Fibroblast of villous mesenchyme (primary cell): ENCODE data around the gene PPIL1. TPM values are rescaled to one million over a fixed set of nuclear protein-coding genes. Genes with fewer than 3 reads are reported as not detected.
A peak's percentile ranks its signal among the peaks of the same experiment; 100 is the strongest.

Source experiments
- DNase-seq: peaks from one replicate; pipeline ENCODE4 v3.0.0-alpha.2; 2010; ENCODE audit warnings: low read depth
- H3K4me3 ChIP-seq: 2 replicates; pipeline ENCODE4 v1.5.1; 2011; ENCODE audit warnings: low read depth, mild to moderate bottlenecking, low read length
- CTCF ChIP-seq: IDR thresholded peaks from 2 replicates; pipeline ENCODE4 v1.5.1; 2012; ENCODE audit warnings: low read depth, mild to moderate bottlenecking, low read length; ENCODE audit not compliant: insufficient read depth
- total RNA-seq: library from RNA; depleted of rRNA; stranded (reverse); fragments of >200 nt; gene quantifications from 2 replicates; pipeline ENCODE4 v1.2.3, GENCODE V29; 2012

The PPIL1 gene
- total RNA-seq, 1 donor = 55.3 TPM

GRCh38 chr6:36890112-36890663 is 15.6 kb upstream of the PPIL1 start:
- H3K4me3 ChIP-seq = no peak overlapping the region
- no peak for DNase-seq
- TF ChIP-seq CTCF = no peak

- no peak overlapping the region for H3K4me3 ChIP-seq
- DNase-seq = no peak
- TF ChIP-seq CTCF = no peak
Observed at GRCh38 chr6:36888654-36889481, 14.3 kb upstream of the PPIL1 start.

- DNase-seq = no peak
- no peak overlapping the region for H3K4me3 ChIP-seq
- TF ChIP-seq CTCF = no peak
Observed at GRCh38 chr6:36888115-36888643, 13.6 kb upstream of the PPIL1 start.

GRCh38 chr6:36886950-36887618 is 12.5 kb upstream of the PPIL1 start:
- no peak for DNase-seq
- peak overlapping the region; percentile 95 for H3K4me3 ChIP-seq

GRCh38 chr6:36885461-36886401 is 11.1 kb upstream of the PPIL1 start, which contains the start of gene C6orf89:
TSS of gene C6orf89 (plus strand) at chr6:36885952. CDS start at chr6:36899445, 13,493 bp downstream.
- peak; percentile 98 for DNase-seq
- peak within 1 kb of the TSS; percentile 95 for H3K4me3 ChIP-seq
- TF ChIP-seq CTCF = peak; percentile 83

More at GRCh38 chr6:36886950-36887618, 12.5 kb upstream of the PPIL1 start:
- no peak for TF ChIP-seq CTCF

GRCh38 chr6:36884610-36885009 is 10.0 kb upstream of the PPIL1 start:
- no peak for DNase-seq
- no peak overlapping the region for H3K4me3 ChIP-seq
- TF ChIP-seq CTCF = no peak
